Omental fat pad (tissue), 4 donors: ENCODE results near the gene SLC9B1. TPM values are rescaled to one million over a fixed set of nuclear protein-coding genes. Genes with fewer than 3 reads are reported as not detected.

Experiments used
- ATAC-seq: fragments of 150-250 bp; one replicate; pipeline ENCODE4 v1.9.1; 2016; ENCODE audit warnings: mild to moderate bottlenecking, moderate library complexity; ENCODE audit not compliant: low FRiP score
- DNase-seq: peaks from one replicate; pipeline ENCODE4 v3.0.0-alpha.2; 2019; ENCODE audit warnings: low spot score
- CTCF ChIP-seq, 3 donors: fragments of 450-650 bp; IDR thresholded peaks; one replicate each; pipeline ENCODE4 v1.5.1; 2016 to 2017; ENCODE audit warnings: antibody characterized with exemption in 3 of 3, mild to moderate bottlenecking in 3 of 3, moderate library complexity in 2 of 3
- total RNA-seq, 4 donors: library from RNA; depleted of rRNA; stranded (reverse); fragments of >200 nt; gene quantifications; one replicate each; pipeline ENCODE4 v1.1.0, GENCODE V29; 2016

The SLC9B1 gene
- total RNA-seq, result 1 to 10 TPM in 1 of 4 donors, under 1 TPM in 3; 0.37 to 1.2 (median 0.83) TPM

- ATAC-seq (peak; percentile 97), DNase-seq (peak; percentile 89)
- TF ChIP-seq CTCF (IDR thresholded peaks at IDR 0.05), result no peak
Observed at GRCh38 chr4:103019308-103020124, at the start of gene SLC9B1. TSS of gene SLC9B1 (minus strand) at chr4:103019705. CDS start at chr4:102991711, 27,994 bp downstream.

GRCh38 chr4:103067841-103068547 lies 48.5 kb upstream of the SLC9B1 start:
- DNase-seq, result no peak
- TF ChIP-seq CTCF (IDR thresholded peaks at IDR 0.05), result no peak
- ATAC-seq, result peak; percentile 74

- DNase-seq, result no peak
- TF ChIP-seq CTCF (IDR thresholded peaks at IDR 0.05), result no peak
- ATAC-seq, result no peak
Observed at GRCh38 chr4:103060453-103061148, 41.1 kb upstream of the SLC9B1 start.

GRCh38 chr4:103054030-103054429 lies 34.5 kb upstream of the SLC9B1 start:
- no peak for TF ChIP-seq CTCF (IDR thresholded peaks at IDR 0.05)
- no peak for ATAC-seq
- DNase-seq, result no peak

GRCh38 chr4:103052779-103053178 lies 33.3 kb upstream of the SLC9B1 start:
- DNase-seq (no peak), ATAC-seq (no peak)
- TF ChIP-seq CTCF (IDR thresholded peaks at IDR 0.05), result no peak

GRCh38 chr4:103052145-103052544 lies 32.6 kb upstream of the SLC9B1 start:
- TF ChIP-seq CTCF (IDR thresholded peaks at IDR 0.05), result no peak
- no peak for DNase-seq

More at GRCh38 chr4:103052145-103052544, 32.6 kb upstream of the SLC9B1 start:
- no peak for ATAC-seq
